ENCODE results near the gene DLGAP4. TPM values are rescaled to one million over a fixed set of nuclear protein-coding genes. Genes with fewer than 3 reads are reported as not detected.

DLGAP4 gene
- total and polyA plus RNA-seq, 10 of the 15 experiments (the other 5 are each of a cell fraction or from before 2014, with no cell fraction given), result 0.42 to 43.3 (median 19.0) TPM

- Histone ChIP-seq H4K20me1 (ENCODE audit: control insufficient read depth, insufficient read depth) (no peaks in the 10 kb centered on the region), H3K9ac (ENCODE audit: control insufficient read depth, insufficient read depth, low read length) (no peak overlapping the region), H3K27ac (ENCODE audit: control insufficient read depth, insufficient read depth) (no peak overlapping the region), H3K4me3 (no peak overlapping the region), H3K27me3 (replicated peaks in 1 of 2; ENCODE audit: control insufficient read depth in 2 of 2, insufficient read depth in 2 of 2, low read length in 1 of 2) (peaks cover 0 to 8% of the 10 kb centered on the region in 2 experiments; a peak in 2 of 4 replicates), H3K79me2 (ENCODE audit: control insufficient read depth, insufficient read depth, low read length) (no peaks in the 10 kb centered on the region), H3K36me3 (ENCODE audit: control insufficient read depth in 2 of 2, insufficient read depth in 2 of 2, low read length in 1 of 2) (no peaks in the 10 kb centered on the region), H3K9me3 (replicated peaks; ENCODE audit: control insufficient read depth, insufficient read depth, low read length) (no peaks in the 10 kb centered on the region), H3K4me2 (ENCODE audit: control insufficient read depth, insufficient read depth) (no peak overlapping the region), H3K4me1 (ENCODE audit: control insufficient read depth, insufficient read depth, low read length) (no peaks in the 10 kb centered on the region), H2AFZ (ENCODE audit: control insufficient read depth, low read depth, low read length) (no peak overlapping the region)
- CTCF ChIA-PET, result no interaction called here
- intact Hi-C loops (cut with micrococcal nuclease; ENCODE audit: unreplicated experiment), result no loop called here
- TF ChIP-seq KLF5 (IDR thresholded peaks at IDR 0.05; ENCODE audit: partially characterized antibody), result no peak
- TF ChIP-seq CTCF (IDR thresholded peaks at IDR 0.05 in 2 of 3, conservative IDR thresholded peaks at IDR 0.05 in 1 of 3; ENCODE audit: control insufficient read depth in 2 of 3, extremely low read depth in 1 of 3, insufficient read depth in 1 of 3, low read depth in 3 of 3, low read length in 3 of 3), result no peak
- no peak for TF ChIP-seq MXI1 (IDR thresholded peaks at IDR 0.05; ENCODE audit: low read depth, low read length)
- no peak for TF ChIP-seq ZNF207 (IDR thresholded peaks at IDR 0.05; ENCODE audit: borderline replicate concordance)
- TF ChIP-seq CHD1 (IDR thresholded peaks at IDR 0.05; ENCODE audit: low read depth, low read length), result no peak
- no peak for TF ChIP-seq RELB (IDR thresholded peaks at IDR 0.05; ENCODE audit: low read depth)
- TF ChIP-seq FOXM1 (IDR thresholded peaks at IDR 0.05; ENCODE audit: low read depth, low read length), result no peak
- no peak for TF ChIP-seq SIN3A (IDR thresholded peaks at IDR 0.05; ENCODE audit: low read depth, low read length)
- TF ChIP-seq TBL1XR1 (IDR thresholded peaks at IDR 0.05; ENCODE audit: low read depth, low read length), result no peak
- no peak for TF ChIP-seq NFYA (IDR thresholded peaks at IDR 0.05; ENCODE audit: borderline replicate concordance, low read depth, low read length)
- TF ChIP-seq ZNF217 (IDR thresholded peaks at IDR 0.05), result no peak
- TF ChIP-seq RELA (IDR thresholded peaks at IDR 0.05; ENCODE audit: borderline replicate concordance, partially characterized antibody), result no peak
- TF ChIP-seq SUPT20H (IDR thresholded peaks at IDR 0.05; ENCODE audit: borderline replicate concordance, control insufficient read depth, low read depth, low read length), result no peak
- no peak for TF ChIP-seq IRF5 (IDR thresholded peaks at IDR 0.05; ENCODE audit: borderline replicate concordance)
- TF ChIP-seq SUZ12 (IDR thresholded peaks at IDR 0.05; ENCODE audit: unreplicated experiment), result no peak
- TF ChIP-seq NR2C2 (IDR thresholded peaks at IDR 0.05; ENCODE audit: borderline replicate concordance, control insufficient read depth, insufficient read length, low read depth), result no peak
- DNase-seq (ENCODE audit: low read depth, low spot score), result no peak
- POLR2A ChIA-PET, result no interaction called here
- BruUV-seq (replicated peaks), result no TSS peak
- WGBS (ENCODE audit: insufficient coverage, insufficient replicate concordance, low lambda C conversion rate, missing lambda C conversion rate), result 16% methylated on average over 4 of the region's 4 CpGs
- in situ Hi-C loops (cut with MboI), result no loop called here
- SMC1A ChIA-PET (ENCODE audit: uncharacterized antibody, unreplicated experiment), result no interaction called here
- no peak for FAIRE-seq
- ATAC-seq, result no peak
- RAD21 ChIA-PET (ENCODE audit: unreplicated experiment), result no interaction called here
These were observed 31.7 kb downstream of the DLGAP4 start for GRCh38 chr20:36337886-36338285.

Data from GM12878 (cell line).